Activated CD8-positive, alpha-beta T cell treated with anti-CD3 and anti-CD28 coated beads for 36 hours (primary cell): ENCODE data around the gene NFATC2. TPM values are rescaled to one million over a fixed set of nuclear protein-coding genes. Genes with fewer than 3 reads are reported as not detected.

ENCODE experiments used
- ATAC-seq: fragments of 200-7000 bp; cut with Tn5 transposase; one replicate; pipeline ENCODE4 v1.10.0; 2021; ENCODE audit warnings: mild to moderate bottlenecking, moderate library complexity
- CTCF ChIA-PET: fragments of 350-600 bp; sonication (Branson Sonifier 250); formaldehyde crosslinking; loops from one replicate; lab custom pipeline; 2021; ENCODE audit warnings: antibody characterized with exemption; lab: Charles Lee
- POLR2A ChIA-PET: fragments of 350-600 bp; sonication (Branson Sonifier 250); formaldehyde crosslinking; loops from one replicate; lab custom pipeline; 2021; ENCODE audit warnings: antibody characterized with exemption; lab: Charles Lee
- DNase-seq: peaks from one replicate; pipeline ENCODE4 v3.0.0-alpha.2; 2020
- H3K27ac Mint-ChIP-seq: one replicate; pipeline ENCODE4 v1.8.0; 2021; ENCODE audit warnings: mild to moderate bottlenecking, mixed read lengths
- H3K27me3 Mint-ChIP-seq: one replicate; pipeline ENCODE4 v1.8.0; 2021; ENCODE audit warnings: mixed read lengths
- H3K36me3 Mint-ChIP-seq: one replicate; pipeline ENCODE4 v1.8.0; 2021; ENCODE audit warnings: low read depth, mixed read lengths
- H3K4me1 Mint-ChIP-seq: one replicate; pipeline ENCODE4 v1.8.0; 2021; ENCODE audit warnings: low read depth, mixed read lengths
- H3K4me3 Mint-ChIP-seq: one replicate; pipeline ENCODE4 v1.8.0; 2021; ENCODE audit warnings: mild to moderate bottlenecking, moderate library complexity, mixed read lengths
- H3K9me3 Mint-ChIP-seq: one replicate; pipeline ENCODE4 v1.8.0; 2021; ENCODE audit warnings: mixed read lengths
- CTCF ChIP-seq: fragments of 200-600 bp; IDR thresholded peaks from one replicate; pipeline ENCODE4 v1.8.0; 2022; ENCODE audit warnings: antibody characterized with exemption, mild to moderate bottlenecking
- intact Hi-C: fragments of 100-400 bp; cut with micrococcal nuclease; formaldehyde crosslinking; loops from one replicate; pipeline ENCODE4 v1.10.0; 2022
- total RNA-seq, 2 experiments: library from RNA; stranded (reverse); gene quantifications; one replicate each; pipeline ENCODE4 v1.2.3, GENCODE V29; 2021

The NFATC2 gene
- total RNA-seq, 2 experiments from 2014 or later = 38.3 to 40.9 TPM

GRCh38 chr20:51575486-51575885 lies 33.0 kb upstream of the NFATC2 start:
- ChIA-PET POLR2A (interaction anchor here (0.8 to 1.7 kb wide), 2 partner anchors 12 to 33 kb away, joined by 3 to 5 read pairs; partner anchors contain the start of gene NFATC2), CTCF (interaction anchor here (0.8 to 1.8 kb wide), 2 partner anchors 19 to 34 kb away, joined by 3 to 4 read pairs; no protein-coding TSS in a partner anchor)
- H3K27ac Mint-ChIP-seq = no peak overlapping the region
- no peak overlapping the region for H3K4me3 Mint-ChIP-seq
- H3K36me3 Mint-ChIP-seq = no peaks in the 10 kb centered on the region
- peaks cover 5% of the 10 kb centered on the region for H3K4me1 Mint-ChIP-seq
- no peak for TF ChIP-seq CTCF
- peaks cover 4% of the 10 kb centered on the region for H3K9me3 Mint-ChIP-seq
- intact Hi-C loops = no loop called here
- no peak for DNase-seq
- ATAC-seq = no peak
- H3K27me3 Mint-ChIP-seq = no peaks in the 10 kb centered on the region

- TF ChIP-seq CTCF = no peak
- Mint-ChIP-seq H3K27ac (no peak overlapping the region), H3K27me3 (no peaks in the 10 kb centered on the region), H3K4me1 (peaks cover 5% of the 10 kb centered on the region), H3K4me3 (no peak overlapping the region), H3K9me3 (peaks cover 4% of the 10 kb centered on the region), H3K36me3 (no peaks in the 10 kb centered on the region)
- DNase-seq (peak; percentile 34), ATAC-seq (peak; percentile 53)
- intact Hi-C loops = no loop called here
- ChIA-PET CTCF (interaction anchor here (0.8 kb wide), 1 partner anchor 20 kb away, joined by 3 read pairs; no protein-coding TSS in a partner anchor), POLR2A (interaction anchor here (1.3 kb wide), 1 partner anchor 33 kb away, joined by 3 read pairs; no protein-coding TSS in a partner anchor)
Observed at GRCh38 chr20:51574248-51575033, 31.9 kb upstream of the NFATC2 start.

GRCh38 chr20:51573576-51574243 lies 31.2 kb upstream of the NFATC2 start:
- Mint-ChIP-seq H3K9me3 (peaks cover 5% of the 10 kb centered on the region), H3K27ac (no peak overlapping the region), H3K36me3 (no peaks in the 10 kb centered on the region), H3K4me3 (no peak overlapping the region), H3K27me3 (peaks cover 2% of the 10 kb centered on the region), H3K4me1 (peaks cover 5% of the 10 kb centered on the region)
- intact Hi-C loops = no loop called here
- ChIA-PET CTCF (no interaction called here), POLR2A (interaction anchor here (1.3 to 2.2 kb wide), 3 partner anchors 10 to 33 kb away, joined by 3 to 7 read pairs (median 6); partner anchors contain the start of gene NFATC2)
- no peak for ATAC-seq
- TF ChIP-seq CTCF = no peak
- DNase-seq = no peak

GRCh38 chr20:51571460-51571794 lies 28.9 kb upstream of the NFATC2 start:
- ChIA-PET CTCF (interaction anchor here (1.3 kb wide), 1 partner anchor 23 kb away, joined by 4 read pairs; no protein-coding TSS in a partner anchor), POLR2A (no interaction called here)
- Mint-ChIP-seq H3K27me3 (peaks cover 7% of the 10 kb centered on the region), H3K4me1 (peaks cover 5% of the 10 kb centered on the region), H3K9me3 (peaks cover 10% of the 10 kb centered on the region), H3K27ac (no peak overlapping the region), H3K4me3 (no peak overlapping the region), H3K36me3 (peaks cover 2% of the 10 kb centered on the region)
- DNase-seq (no peak), ATAC-seq (no peak)
- TF ChIP-seq CTCF = no peak
- intact Hi-C loops = no loop called here
